GM23248 (cell line): ENCODE measurements around the gene WDR73.

Experiments
- EZH2 ChIP-seq: fragments of 200-600 bp; sonication (generic); IDR thresholded peaks from 2 replicates; pipeline ENCODE4 v1.6.1; 2018; ENCODE audit warnings: antibody characterized with exemption, mild to moderate bottlenecking; ENCODE audit not compliant: insufficient read depth, poor library complexity, severe bottlenecking
- EZH2phosphoT487 ChIP-seq: fragments of 200-600 bp; sonication (generic); IDR thresholded peaks from 2 replicates; pipeline ENCODE4 v1.6.1; 2018; ENCODE audit warnings: antibody characterized with exemption, moderate library complexity, mild to moderate bottlenecking, low read depth; ENCODE audit not compliant: insufficient read depth

- TF ChIP-seq EZH2phosphoT487 = no peak
- no peak for TF ChIP-seq EZH2
Observed at GRCh38 chr15:84703808-84704207, 49.7 kb upstream of the WDR73 start.
